A549 treated with Hydrocortisone at 1 μM for 4 hours (cell line): ENCODE data around the gene C8B. TPM values are rescaled to one million over a fixed set of nuclear protein-coding genes. Genes with fewer than 3 reads are reported as not detected.

ENCODE experiments used
- total RNA-seq: library from RNA; stranded (reverse); fragments of 200-300 nt; extraction: Qiagen RNA extraction; gene quantifications from 5 replicates; pipeline ENCODE4 v1.2.3, GENCODE V29; 2022

Gene C8B
- not detected in 5 replicates for total RNA-seq

GRCh38 chr1:56965916-56966697 lies at the start of gene C8B:
Gene C8B (minus strand): TSS chr1:56966015. CDS start chr1:56965948, 67 bp downstream.

Other genes with a start within 250 kb of the C8B start
- gene FYB2, start 146.6 kb downstream of the C8B start, total RNA-seq: not detected in 5 replicates
- gene C8A, start 111.2 kb downstream of the C8B start, total RNA-seq: not detected in 5 replicates